Activated T-helper 1 cell treated with anti-CD3 and anti-CD28 coated beads, Interleukin-12 subunit alpha, Interleukin-12 subunit beta, Interleukin-2, Interleukin-4 antibody, amounts not matched to agents 30 ng/mL and 10 ng/mL and 1 ng/mL, durations not matched to agents 14 hours and 24 hours and 36 hours (primary cell): ENCODE results near the gene ATP7B. TPM values are rescaled to one million over a fixed set of nuclear protein-coding genes. Genes with fewer than 3 reads are reported as not detected.

Source experiments
- DNase-seq: peaks from one replicate; pipeline ENCODE4 v3.0.0; 2021; ENCODE audit warnings: low spot score
- H3K27ac Mint-ChIP-seq: one replicate; pipeline ENCODE4 v1.8.0; 2021; ENCODE audit warnings: mild to moderate bottlenecking, mixed read lengths
- H3K27me3 Mint-ChIP-seq: one replicate; pipeline ENCODE4 v1.8.0; 2022; ENCODE audit warnings: mild to moderate bottlenecking, moderate library complexity, mixed read lengths; ENCODE audit not compliant: insufficient read depth
- H3K36me3 Mint-ChIP-seq: one replicate; pipeline ENCODE4 v1.8.0; 2021; ENCODE audit warnings: low read depth, mixed read lengths
- H3K4me1 Mint-ChIP-seq: one replicate; pipeline ENCODE4 v1.8.0; 2021; ENCODE audit warnings: low read depth, mixed read lengths
- H3K4me3 Mint-ChIP-seq: one replicate; pipeline ENCODE4 v1.8.0; 2021; ENCODE audit warnings: mild to moderate bottlenecking, moderate library complexity, mixed read lengths
- H3K9me3 Mint-ChIP-seq: one replicate; pipeline ENCODE4 v1.8.0; 2021; ENCODE audit warnings: mixed read lengths
- intact Hi-C: fragments of 100-400 bp; cut with micrococcal nuclease; formaldehyde crosslinking; loops from one replicate; pipeline ENCODE4 v1.15.1; 2024
- total RNA-seq: library from RNA; stranded (reverse); gene quantifications from 2 replicates; pipeline ENCODE4 v1.2.3, GENCODE V29; 2022

Gene ATP7B
- total RNA-seq, 1 donor from 2014 or later, result 1.1 TPM

- no peaks in the 10 kb centered on the region for H3K36me3 Mint-ChIP-seq
- H3K4me1 Mint-ChIP-seq, result peaks cover 22% of the 10 kb centered on the region
- no peak overlapping the region for H3K27ac Mint-ChIP-seq
- H3K27me3 Mint-ChIP-seq, result peaks cover 8% of the 10 kb centered on the region
- no peak overlapping the region for H3K4me3 Mint-ChIP-seq
- no peak for DNase-seq
- intact Hi-C loops, result no loop called here
- H3K9me3 Mint-ChIP-seq, result no peaks in the 10 kb centered on the region
Measured at GRCh38 chr13:51927129-51927528, 84.1 kb downstream of the ATP7B start.

DNA sequence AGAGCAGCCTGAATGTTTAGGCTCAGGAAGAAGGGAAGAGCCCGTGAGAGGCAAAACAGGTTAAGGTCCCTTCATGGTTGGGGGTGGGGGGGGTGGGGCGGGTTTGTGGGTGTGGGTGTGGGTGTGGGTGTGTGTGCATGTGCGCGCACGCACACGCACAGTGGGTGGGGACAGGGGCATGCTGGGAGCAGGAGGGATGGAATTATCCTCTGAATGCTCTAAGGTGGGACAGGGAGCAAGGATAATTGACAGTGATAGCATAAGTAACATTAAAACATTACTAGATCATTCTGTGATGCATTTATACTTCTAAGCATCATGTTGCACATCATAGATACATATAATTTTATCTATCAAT is 84.7 kb downstream of the ATP7B start:
- Mint-ChIP-seq H3K27ac (no peak overlapping the region), H3K36me3 (no peaks in the 10 kb centered on the region), H3K4me3 (no peak overlapping the region), H3K27me3 (peaks cover 7% of the 10 kb centered on the region), H3K4me1 (peaks cover 22% of the 10 kb centered on the region), H3K9me3 (no peaks in the 10 kb centered on the region)
- intact Hi-C loops, result no loop called here
- DNase-seq, result no peak

DNA sequence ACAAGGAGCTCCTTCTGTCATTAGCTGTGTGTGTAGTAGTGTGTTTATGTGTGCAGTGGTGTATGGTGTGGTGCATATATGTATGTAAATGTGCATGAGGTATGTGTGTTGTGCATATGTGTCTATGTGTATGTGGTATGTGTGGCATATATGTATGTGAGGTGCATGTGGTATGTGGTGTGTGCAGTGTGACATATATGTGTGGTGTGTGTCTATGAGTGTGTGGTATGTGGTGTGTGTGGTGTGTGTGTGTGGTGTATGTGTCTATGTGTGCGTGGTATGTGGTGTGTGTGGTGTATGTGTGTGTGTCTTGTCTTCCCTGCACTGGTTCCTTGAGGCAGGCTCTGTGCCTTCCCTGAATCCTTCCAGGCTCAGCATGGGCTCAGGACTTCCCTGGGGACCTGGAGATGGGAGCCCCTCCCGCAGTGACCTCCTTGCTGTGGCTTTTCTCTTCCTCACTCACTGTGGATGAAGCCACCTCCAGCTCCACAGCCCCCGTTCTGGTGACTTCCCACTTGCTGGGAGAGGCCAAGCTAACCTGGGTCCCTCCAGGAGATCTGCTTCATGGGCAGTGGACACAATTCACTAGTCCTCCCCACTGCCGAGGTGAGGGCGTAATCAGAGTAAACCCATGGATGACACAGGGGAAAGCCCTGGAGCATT is 85.3 kb downstream of the ATP7B start:
- Mint-ChIP-seq H3K9me3 (no peaks in the 10 kb centered on the region), H3K4me1 (peaks cover 22% of the 10 kb centered on the region), H3K27ac (no peak overlapping the region), H3K4me3 (no peak overlapping the region), H3K27me3 (peaks cover 7% of the 10 kb centered on the region), H3K36me3 (no peaks in the 10 kb centered on the region)
- intact Hi-C loops, result no loop called here
- no peak for DNase-seq

GRCh38 chr13:51924756-51925544 is 86.3 kb downstream of the ATP7B start:
- no peak for DNase-seq
- no peak overlapping the region for H3K4me3 Mint-ChIP-seq
- H3K27me3 Mint-ChIP-seq, result peaks cover 4% of the 10 kb centered on the region
- no peaks in the 10 kb centered on the region for H3K36me3 Mint-ChIP-seq
- no peaks in the 10 kb centered on the region for H3K9me3 Mint-ChIP-seq
- no peak overlapping the region for H3K27ac Mint-ChIP-seq
- intact Hi-C loops, result loop anchor here (1.0 kb wide), 1 partner anchor 29 kb away; no protein-coding TSS in a partner anchor
- H3K4me1 Mint-ChIP-seq, result peaks cover 22% of the 10 kb centered on the region

DNA sequence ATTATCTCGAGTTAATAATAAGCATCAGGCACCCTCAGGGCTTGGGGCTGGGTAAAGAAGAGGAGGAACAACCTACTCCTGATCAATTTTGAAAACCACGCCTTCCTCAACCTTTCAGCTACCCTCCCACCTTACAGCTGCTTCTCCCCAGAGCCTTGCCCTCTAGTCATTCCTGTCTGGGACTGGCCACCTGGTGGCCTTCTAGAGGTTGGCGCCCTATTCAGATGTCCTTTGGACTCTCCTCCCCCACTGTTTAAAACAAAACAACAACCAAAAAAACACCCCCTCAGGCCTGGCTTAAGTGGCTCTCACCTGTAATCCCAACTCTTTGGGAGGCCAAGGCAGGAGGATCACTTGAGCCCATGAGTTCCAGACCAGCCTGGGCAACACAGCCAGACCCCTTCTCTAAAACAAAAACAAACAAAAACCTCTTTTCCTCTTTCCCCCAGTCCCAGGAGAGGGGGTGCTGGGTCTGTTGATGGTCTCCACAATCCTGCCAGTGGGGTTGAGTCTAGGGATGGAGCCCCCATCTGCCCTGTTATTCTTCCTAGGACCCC is 87.2 kb downstream of the ATP7B start:
- intact Hi-C loops, result loop anchor here (1.0 kb wide), 1 partner anchor 28 kb away; no protein-coding TSS in a partner anchor
- no peak overlapping the region for H3K27ac Mint-ChIP-seq
- peaks cover 22% of the 10 kb centered on the region for H3K4me1 Mint-ChIP-seq
- no peak for DNase-seq
- H3K36me3 Mint-ChIP-seq, result no peaks in the 10 kb centered on the region
- H3K27me3 Mint-ChIP-seq, result peaks cover 4% of the 10 kb centered on the region
- H3K9me3 Mint-ChIP-seq, result no peaks in the 10 kb centered on the region
- H3K4me3 Mint-ChIP-seq, result no peak overlapping the region

GRCh38 chr13:51922771-51923480 is 88.3 kb downstream of the ATP7B start:
- no peak for DNase-seq
- no peaks in the 10 kb centered on the region for H3K27me3 Mint-ChIP-seq
- H3K4me1 Mint-ChIP-seq, result peaks cover 22% of the 10 kb centered on the region
- H3K36me3 Mint-ChIP-seq, result no peaks in the 10 kb centered on the region
- intact Hi-C loops, result no loop called here
- H3K27ac Mint-ChIP-seq, result no peak overlapping the region
- H3K9me3 Mint-ChIP-seq, result no peaks in the 10 kb centered on the region
- no peak overlapping the region for H3K4me3 Mint-ChIP-seq

DNA sequence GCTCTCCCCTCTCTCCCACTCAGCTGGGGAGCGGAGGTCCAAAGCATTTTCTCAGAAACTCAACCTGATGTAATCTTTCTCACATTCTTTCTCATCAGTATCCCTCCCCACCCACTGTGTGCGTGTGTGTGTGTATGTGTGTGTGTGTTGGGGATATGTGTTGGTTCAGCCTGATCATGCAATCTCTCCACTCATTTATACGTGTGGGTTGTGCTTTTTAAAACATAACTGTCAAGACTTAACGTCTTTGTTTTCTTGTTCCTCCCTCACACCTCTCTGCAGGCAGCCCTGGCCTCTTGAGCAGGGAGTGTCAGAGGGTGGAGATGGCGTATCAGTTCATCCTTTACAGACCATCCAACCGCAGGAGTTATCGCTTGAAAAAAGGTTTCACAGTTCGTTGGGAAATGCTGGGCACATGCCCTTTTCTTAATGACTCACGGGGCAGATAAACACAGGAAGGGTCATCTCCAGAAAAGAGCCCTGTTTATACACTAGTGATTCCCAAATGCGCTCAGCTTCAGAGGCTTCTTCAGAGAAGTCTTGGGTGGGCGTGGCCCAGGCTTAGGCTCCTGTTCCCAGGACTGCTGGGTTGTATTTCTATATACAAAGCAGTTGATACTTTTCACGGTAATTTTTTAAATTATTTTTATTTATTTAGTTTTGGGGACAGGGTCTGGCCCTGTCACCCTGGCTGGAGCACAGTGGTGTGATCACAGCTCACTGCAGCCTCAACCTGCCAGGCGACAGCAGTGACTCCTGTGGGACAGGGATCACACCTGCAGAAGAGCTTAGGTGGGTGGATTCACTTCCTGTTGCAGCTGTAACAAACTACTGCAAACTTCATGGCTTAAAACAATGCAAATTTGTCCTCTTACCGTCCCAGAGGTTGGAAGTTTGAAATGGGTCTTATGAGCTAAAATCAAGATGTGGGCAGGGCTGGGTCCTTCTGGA is 89.2 kb downstream of the ATP7B start:
- intact Hi-C loops, result no loop called here
- Mint-ChIP-seq H3K4me1 (peaks cover 22% of the 10 kb centered on the region), H3K9me3 (no peaks in the 10 kb centered on the region), H3K4me3 (no peak overlapping the region), H3K27me3 (no peaks in the 10 kb centered on the region), H3K36me3 (no peaks in the 10 kb centered on the region), H3K27ac (no peak overlapping the region)
- no peak for DNase-seq

GRCh38 chr13:51920786-51921185 is 90.5 kb downstream of the ATP7B start:
- Mint-ChIP-seq H3K27ac (no peak overlapping the region), H3K9me3 (no peaks in the 10 kb centered on the region), H3K36me3 (no peaks in the 10 kb centered on the region), H3K4me3 (no peak overlapping the region), H3K27me3 (no peaks in the 10 kb centered on the region), H3K4me1 (peaks cover 19% of the 10 kb centered on the region)
- intact Hi-C loops, result no loop called here
- no peak for DNase-seq

- no peaks in the 10 kb centered on the region for H3K9me3 Mint-ChIP-seq
Measured at GRCh38 chr13:51920267-51920666, 91.0 kb downstream of the ATP7B start.

DNA sequence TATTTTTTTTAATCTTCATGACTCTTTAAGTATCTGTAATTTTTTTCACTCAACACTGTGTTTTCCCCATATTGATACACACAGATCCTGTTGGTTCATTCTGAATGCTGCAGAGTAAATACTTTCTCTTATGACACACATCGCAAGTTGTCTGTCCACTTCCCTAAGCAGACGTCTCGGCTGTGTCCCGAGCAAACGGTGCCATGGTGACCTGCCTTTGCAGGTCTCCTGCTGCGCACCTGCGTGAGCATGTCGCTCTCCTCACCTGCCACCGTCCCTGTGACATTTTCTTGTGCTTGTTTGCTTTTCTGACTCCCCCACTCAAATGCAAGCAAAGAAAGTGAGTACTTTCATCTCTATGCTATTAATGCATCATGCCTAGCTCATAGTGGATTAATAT is 91.7 kb downstream of the ATP7B start:
- H3K4me1 Mint-ChIP-seq, result peaks cover 7% of the 10 kb centered on the region
- H3K27ac Mint-ChIP-seq, result no peak overlapping the region
- intact Hi-C loops, result no loop called here
- H3K36me3 Mint-ChIP-seq, result no peaks in the 10 kb centered on the region
- no peaks in the 10 kb centered on the region for H3K27me3 Mint-ChIP-seq
- no peak overlapping the region for H3K4me3 Mint-ChIP-seq
- DNase-seq, result no peak
- no peaks in the 10 kb centered on the region for H3K9me3 Mint-ChIP-seq

More at GRCh38 chr13:51920267-51920666, 91.0 kb downstream of the ATP7B start:
- Mint-ChIP-seq H3K4me1 (peaks cover 14% of the 10 kb centered on the region), H3K27ac (no peak overlapping the region), H3K36me3 (no peaks in the 10 kb centered on the region), H3K27me3 (no peaks in the 10 kb centered on the region), H3K4me3 (no peak overlapping the region)
- intact Hi-C loops, result no loop called here
- no peak for DNase-seq

DNA sequence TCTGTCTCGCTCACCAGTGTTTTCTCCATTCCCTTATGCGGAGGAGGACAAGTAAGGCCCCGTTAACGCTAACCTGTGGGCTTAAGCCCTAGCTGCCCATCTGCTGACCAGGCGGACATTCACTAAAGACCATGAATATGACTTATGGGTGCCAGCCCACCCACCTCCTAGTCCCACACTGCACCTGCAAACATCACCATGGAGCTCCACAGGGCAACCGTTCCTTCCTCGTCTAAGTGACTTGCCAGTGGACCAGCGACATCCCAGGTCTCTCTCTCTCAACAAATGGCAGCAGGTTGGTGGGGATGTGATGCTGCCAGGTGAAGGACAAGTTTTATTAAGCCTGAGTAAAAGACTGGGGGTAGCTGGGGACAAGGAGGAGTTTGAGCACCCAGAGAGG is 94.3 kb downstream of the ATP7B start:
- H3K27ac Mint-ChIP-seq, result no peak overlapping the region
- peaks cover 2% of the 10 kb centered on the region for H3K4me1 Mint-ChIP-seq
- DNase-seq, result no peak
- no peaks in the 10 kb centered on the region for H3K9me3 Mint-ChIP-seq
- H3K27me3 Mint-ChIP-seq, result peaks cover 3% of the 10 kb centered on the region
- intact Hi-C loops, result no loop called here
- no peaks in the 10 kb centered on the region for H3K36me3 Mint-ChIP-seq
- no peak overlapping the region for H3K4me3 Mint-ChIP-seq
